KMS-11 (cell line): ENCODE results near the gene FNDC3B.

Source experiments
- H2AFZ ChIP-seq: fragments of 200-600 bp; sonication (generic); 2 replicates; pipeline ENCODE4 v1.6.1; 2016; ENCODE audit warnings: antibody characterized with exemption, mixed run types, low read depth
- H3K27ac ChIP-seq: fragments of 200-600 bp; sonication (generic); 2 replicates; pipeline ENCODE4 v1.6.1; 2016; ENCODE audit warnings: mild to moderate bottlenecking, mixed run types
- H3K27me3 ChIP-seq: fragments of 200-600 bp; sonication (generic); 2 replicates; pipeline ENCODE4 v1.6.1; 2017; ENCODE audit warnings: mild to moderate bottlenecking, low read depth, mixed run types, moderate library complexity; ENCODE audit not compliant: insufficient read depth
- H3K36me3 ChIP-seq: fragments of 200-600 bp; sonication (generic); 2 replicates; pipeline ENCODE4 v1.6.1; 2017; ENCODE audit warnings: mild to moderate bottlenecking, mixed run types; ENCODE audit not compliant: insufficient read depth
- H3K4me1 ChIP-seq: fragments of 200-600 bp; sonication (generic); 2 replicates; pipeline ENCODE4 v1.6.1; 2016; ENCODE audit warnings: mild to moderate bottlenecking, low read depth, mixed run types; ENCODE audit not compliant: poor library complexity, severe bottlenecking
- H3K4me2 ChIP-seq: fragments of 200-600 bp; sonication (generic); 2 replicates; pipeline ENCODE4 v1.7.0; 2016; ENCODE audit warnings: mild to moderate bottlenecking, mixed run types
- H3K4me3 ChIP-seq: fragments of 200-600 bp; sonication (generic); IDR thresholded peaks from 2 replicates; pipeline ENCODE4 v1.6.1; 2017; ENCODE audit warnings: low read depth, low read length, mixed read lengths; ENCODE audit not compliant: insufficient read depth
- H3K79me2 ChIP-seq: fragments of 200-600 bp; sonication (generic); 2 replicates; pipeline ENCODE4 v1.6.1; 2016; ENCODE audit warnings: low read depth, mixed run types; ENCODE audit not compliant: insufficient read depth
- H3K9ac ChIP-seq: fragments of 200-600 bp; sonication (generic); 2 replicates; pipeline ENCODE4 v1.6.1; 2016; ENCODE audit warnings: mild to moderate bottlenecking, mixed run types
- H4K20me1 ChIP-seq: fragments of 200-600 bp; sonication (generic); 2 replicates; pipeline ENCODE4 v1.6.1; 2016; ENCODE audit warnings: mild to moderate bottlenecking, mixed run types; ENCODE audit not compliant: insufficient read depth
- CTCF ChIP-seq: fragments of 200-600 bp; sonication (generic); conservative IDR thresholded peaks from 2 replicates; pipeline ENCODE4 v1.6.1; 2017; ENCODE audit warnings: low read depth, mild to moderate bottlenecking, antibody characterized with exemption, low read length, moderate library complexity, mixed read lengths

FNDC3B gene

GRCh38 chr3:172282850-172283249 lies 243.5 kb downstream of the FNDC3B start:
- no peak overlapping the region for H3K4me2 ChIP-seq
- no peak overlapping the region for H3K27ac ChIP-seq
- no peak overlapping the region for H3K9ac ChIP-seq
- no peak overlapping the region for H3K4me3 ChIP-seq
- TF ChIP-seq CTCF: no peak
- H3K36me3 ChIP-seq: peaks cover 13% of the 10 kb centered on the region; the same call in 1 of the 2 replicates
- H2AFZ ChIP-seq: no peak overlapping the region
- peaks cover 7% of the 10 kb centered on the region for H3K4me1 ChIP-seq
- H3K27me3 ChIP-seq: no peaks in the 10 kb centered on the region
- H3K79me2 ChIP-seq: peaks cover 12% of the 10 kb centered on the region; the same call in 1 of the 2 replicates
- 0 out of 2 replicates have a peak, but pooled peaks cover 9% of the 10 kb centered on the region for H4K20me1 ChIP-seq

GRCh38 chr3:172283841-172284357 lies 244.5 kb downstream of the FNDC3B start:
- H3K27ac ChIP-seq: no peak overlapping the region
- H2AFZ ChIP-seq: no peak overlapping the region
- H3K4me2 ChIP-seq: no peak overlapping the region
- H4K20me1 ChIP-seq: 0 out of 2 replicates have a peak, but pooled peaks cover 9% of the 10 kb centered on the region
- H3K79me2 ChIP-seq: peaks cover 12% of the 10 kb centered on the region; the same call in 1 of the 2 replicates
- H3K9ac ChIP-seq: no peak overlapping the region
- no peak overlapping the region for H3K4me3 ChIP-seq
- H3K4me1 ChIP-seq: peaks cover 7% of the 10 kb centered on the region
- H3K36me3 ChIP-seq: peaks cover 18% of the 10 kb centered on the region; the same call in 1 of the 2 replicates
- no peak for TF ChIP-seq CTCF
- no peaks in the 10 kb centered on the region for H3K27me3 ChIP-seq

- H3K79me2 ChIP-seq: peaks cover 12% of the 10 kb centered on the region; the same call in 1 of the 2 replicates
- H3K27me3 ChIP-seq: no peaks in the 10 kb centered on the region
- TF ChIP-seq CTCF: no peak
- H3K4me3 ChIP-seq: no peak overlapping the region
- H4K20me1 ChIP-seq: 0 out of 2 replicates have a peak, but pooled peaks cover 9% of the 10 kb centered on the region
- peaks cover 7% of the 10 kb centered on the region for H3K4me1 ChIP-seq
- H3K27ac ChIP-seq: no peak overlapping the region
- no peak overlapping the region for H3K9ac ChIP-seq
- H2AFZ ChIP-seq: no peak overlapping the region
- 0 out of 2 replicates have a peak overlapping the region, but pooled peaks have one; percentile 0 for H3K4me2 ChIP-seq
- H3K36me3 ChIP-seq: peaks cover 18% of the 10 kb centered on the region; the same call in 1 of the 2 replicates
Measured at GRCh38 chr3:172285844-172286243, 246.5 kb downstream of the FNDC3B start.

- Histone ChIP-seq H4K20me1 (0 out of 2 replicates have a peak, but pooled peaks cover 9% of the 10 kb centered on the region), H3K4me1 (peaks cover 7% of the 10 kb centered on the region), H3K9ac (no peak overlapping the region), H3K4me2 (no peak overlapping the region), H3K27ac (no peak overlapping the region), H3K36me3 (peaks cover 18% of the 10 kb centered on the region; the same call in 1 of the 2 replicates), H3K4me3 (no peak overlapping the region), H2AFZ (no peak overlapping the region), H3K27me3 (no peaks in the 10 kb centered on the region), H3K79me2 (peaks cover 12% of the 10 kb centered on the region; the same call in 1 of the 2 replicates)
- TF ChIP-seq CTCF: no peak
Measured at GRCh38 chr3:172286548-172287148, 247.3 kb downstream of the FNDC3B start.
